ENCODE measurements around the gene KIAA0513. TPM values are rescaled to one million over a fixed set of nuclear protein-coding genes. Genes with fewer than 3 reads are reported as not detected.

The KIAA0513 gene
- total RNA-seq, 3 donors from 2014 or later: 31.9 to 36.5 (median 33.5) TPM

GRCh38 chr16:85138825-85139627 is 111.4 kb downstream of the KIAA0513 start:
- no peak overlapping the region for H3K4me3 ChIP-seq
- peaks cover 6% of the 10 kb centered on the region for H3K4me1 ChIP-seq (ENCODE audit: low read depth)
- no peaks in the 10 kb centered on the region for H3K36me3 ChIP-seq (ENCODE audit: low read depth)
- no peak for TF ChIP-seq CTCF (IDR thresholded peaks at IDR 0.05)
- DNase-seq: no peak
- no peak for ATAC-seq
- H3K9me3 ChIP-seq: no peaks in the 10 kb centered on the region
- intact Hi-C loops (cut with DNase I, micrococcal nuclease): no loop called here

- Histone ChIP-seq H3K4me3 (no peak overlapping the region), H3K36me3 (ENCODE audit: low read depth) (no peaks in the 10 kb centered on the region), H3K4me1 (ENCODE audit: low read depth) (peaks cover 6% of the 10 kb centered on the region), H3K9me3 (no peaks in the 10 kb centered on the region)
- DNase-seq (no peak), ATAC-seq (no peak)
- TF ChIP-seq CTCF (IDR thresholded peaks at IDR 0.05): no peak
- intact Hi-C loops (cut with DNase I, micrococcal nuclease): no loop called here
Measured at GRCh38 chr16:85139881-85140339, 112.3 kb downstream of the KIAA0513 start.

- intact Hi-C loops (cut with DNase I, micrococcal nuclease): no loop called here
- Histone ChIP-seq H3K4me3 (no peak overlapping the region), H3K9me3 (no peaks in the 10 kb centered on the region), H3K4me1 (ENCODE audit: low read depth) (peaks cover 6% of the 10 kb centered on the region), H3K36me3 (ENCODE audit: low read depth) (no peaks in the 10 kb centered on the region)
- ATAC-seq: no peak
- DNase-seq: no peak
- TF ChIP-seq CTCF (IDR thresholded peaks at IDR 0.05): no peak
Measured at GRCh38 chr16:85140455-85141012, 112.9 kb downstream of the KIAA0513 start.

GRCh38 chr16:85141491-85142128 is 114.0 kb downstream of the KIAA0513 start:
- no peaks in the 10 kb centered on the region for H3K36me3 ChIP-seq (ENCODE audit: low read depth)
- intact Hi-C loops (cut with DNase I, micrococcal nuclease): no loop called here

GRCh38 chr16:85142129-85142513 is 114.5 kb downstream of the KIAA0513 start:
- no peaks in the 10 kb centered on the region for H3K9me3 ChIP-seq
- H3K4me1 ChIP-seq (ENCODE audit: low read depth): peaks cover 3% of the 10 kb centered on the region
- DNase-seq: no peak
- intact Hi-C loops (cut with DNase I, micrococcal nuclease): no loop called here
- H3K4me3 ChIP-seq: no peak overlapping the region
- no peak for TF ChIP-seq CTCF (IDR thresholded peaks at IDR 0.05)
- no peak for ATAC-seq
- H3K36me3 ChIP-seq (ENCODE audit: low read depth): no peaks in the 10 kb centered on the region

More at GRCh38 chr16:85141491-85142128, 114.0 kb downstream of the KIAA0513 start:
- no peak for TF ChIP-seq CTCF (IDR thresholded peaks at IDR 0.05)
- H3K9me3 ChIP-seq: no peaks in the 10 kb centered on the region
- no peak for DNase-seq
- peaks cover 6% of the 10 kb centered on the region for H3K4me1 ChIP-seq (ENCODE audit: low read depth)
- no peak for ATAC-seq
- no peak overlapping the region for H3K4me3 ChIP-seq

All from mucosa of descending colon (tissue), 3 donors.